T-cell (primary cell): ENCODE data around the gene ARHGEF4. TPM values are rescaled to one million over a fixed set of nuclear protein-coding genes. Genes with fewer than 3 reads are reported as not detected.
A peak's percentile ranks its signal among the peaks of the same experiment; 100 is the strongest.

Experiments
- ATAC-seq, 4 experiments: fragments of 200-7000 bp in 3 of 4; fragments of 150-1000 bp in 1 of 4; cut with Tn5 transposase; replicated peaks in 1 of 4; 1 replicate in 3 of 4; 2 replicates in 1 of 4; pipeline ENCODE4 v1.10.0; 2021; ENCODE audit warnings: moderate library complexity in 3 of 4, mild to moderate bottlenecking in 2 of 4, moderate number of reproducible peaks in 1 of 4
- CTCF ChIA-PET, 2 donors: fragments of 300-600 bp; sonication (Branson Sonifier 250); formaldehyde crosslinking; loops; one replicate each; lab custom pipeline; 2022; ENCODE audit warnings: antibody characterized with exemption in 2 of 2; lab: Charles Lee
- POLR2A ChIA-PET, 2 donors: fragments of 300-600 bp; sonication (Branson Sonifier 250); formaldehyde crosslinking; loops; one replicate each; lab custom pipeline; 2022; ENCODE audit warnings: antibody characterized with exemption in 2 of 2; lab: Charles Lee
- DNase-seq, 35 experiments: peaks; one replicate each; pipeline versions ENCODE4 v3.0.0 to v3.0.0-alpha.2; 2013 to 2023
- H3K27ac ChIP-seq: one replicate; pipeline ENCODE4 v1.5.1; 2013; ENCODE audit warnings: low read length
- H3K27me3 ChIP-seq, 2 experiments: replicated peaks in 1 of 2; 1 replicate in 1 of 2; 2 replicates in 1 of 2; pipeline versions ENCODE4 v1.6.1 to v1.7.0; 2013; ENCODE audit warnings: low read length in 1 of 2, mixed read lengths in 1 of 2; ENCODE audit not compliant: control insufficient read depth in 2 of 2, insufficient read depth in 2 of 2; ENCODE audit errors: extremely low read depth in 1 of 2
- H3K36me3 ChIP-seq, 2 donors: 1 replicate in 1 of 2; 2 replicates in 1 of 2; pipeline versions ENCODE4 v1.6.1 to v1.7.0; 2013; ENCODE audit warnings: low read length in 1 of 2; ENCODE audit not compliant: control insufficient read depth in 2 of 2, insufficient read depth in 1 of 2; ENCODE audit errors: extremely low read depth in 1 of 2
- H3K4me1 ChIP-seq, 2 experiments: 1 replicate in 1 of 2; 2 replicates in 1 of 2; pipeline versions ENCODE4 v1.6.1 to v1.7.0; 2013; ENCODE audit warnings: low read length in 2 of 2, mixed read lengths in 1 of 2; ENCODE audit not compliant: insufficient read depth in 2 of 2, control insufficient read depth in 1 of 2; ENCODE audit errors: extremely low read depth in 1 of 2
- H3K4me3 ChIP-seq, 2 donors: 1 replicate in 1 of 2; 2 replicates in 1 of 2; pipeline versions ENCODE4 v1.5.1 to v1.7.0; 2013; ENCODE audit warnings: mild to moderate bottlenecking in 2 of 2, low read length in 1 of 2, moderate library complexity in 1 of 2; ENCODE audit not compliant: control insufficient read depth in 1 of 2; ENCODE audit errors: extremely low read depth in 1 of 2
- H3K9me3 ChIP-seq: 2 replicates; pipeline ENCODE4 v1.7.0; 2013
- H3K27ac Mint-ChIP-seq, 2 donors: one replicate each; pipeline ENCODE4 v1.8.0; 2020 to 2021; ENCODE audit warnings: mild to moderate bottlenecking in 2 of 2, mixed read lengths in 2 of 2
- H3K27me3 Mint-ChIP-seq, 2 donors: one replicate each; pipeline ENCODE4 v1.8.0; 2021 to 2022; ENCODE audit warnings: mixed read lengths in 2 of 2
- H3K36me3 Mint-ChIP-seq: one replicate; pipeline ENCODE4 v1.8.0; 2021; ENCODE audit warnings: mixed read lengths
- H3K4me1 Mint-ChIP-seq, 3 donors: one replicate each; pipeline ENCODE4 v1.8.0; 2020 to 2022; ENCODE audit warnings: mixed read lengths in 3 of 3, mild to moderate bottlenecking in 1 of 3
- H3K4me3 Mint-ChIP-seq, 3 donors: one replicate each; pipeline ENCODE4 v1.8.0; 2020 to 2022; ENCODE audit warnings: mild to moderate bottlenecking in 3 of 3, mixed read lengths in 3 of 3, moderate library complexity in 3 of 3
- H3K9me3 Mint-ChIP-seq, 3 donors: one replicate each; pipeline ENCODE4 v1.8.0; 2020 to 2022; ENCODE audit warnings: mixed read lengths in 3 of 3
- WGBS: methylation state at CpG from one replicate; pipeline ENCODE4 v1.1.5; 2013; ENCODE audit warnings: missing lambda C conversion rate; ENCODE audit not compliant: insufficient coverage; 5-methylcytosine and 5-hydroxymethylcytosine counted together
- total RNA-seq, 35 experiments: library from RNA in 6 of 35; stranded (reverse) in 6 of 35; fragments of 120-200 nt in 1 of 35; gene quantifications; one replicate each; pipeline versions ENCODE4 v1.2.1 to v1.2.4 and lab custom pipeline; 2013 to 2026

Gene ARHGEF4
- total RNA-seq, 5 donors from 2014 or later (not counting 1 experiment from before 2014, with no cell fraction given), result 2.9 to 5.3 (median 4.4) TPM

DNA sequence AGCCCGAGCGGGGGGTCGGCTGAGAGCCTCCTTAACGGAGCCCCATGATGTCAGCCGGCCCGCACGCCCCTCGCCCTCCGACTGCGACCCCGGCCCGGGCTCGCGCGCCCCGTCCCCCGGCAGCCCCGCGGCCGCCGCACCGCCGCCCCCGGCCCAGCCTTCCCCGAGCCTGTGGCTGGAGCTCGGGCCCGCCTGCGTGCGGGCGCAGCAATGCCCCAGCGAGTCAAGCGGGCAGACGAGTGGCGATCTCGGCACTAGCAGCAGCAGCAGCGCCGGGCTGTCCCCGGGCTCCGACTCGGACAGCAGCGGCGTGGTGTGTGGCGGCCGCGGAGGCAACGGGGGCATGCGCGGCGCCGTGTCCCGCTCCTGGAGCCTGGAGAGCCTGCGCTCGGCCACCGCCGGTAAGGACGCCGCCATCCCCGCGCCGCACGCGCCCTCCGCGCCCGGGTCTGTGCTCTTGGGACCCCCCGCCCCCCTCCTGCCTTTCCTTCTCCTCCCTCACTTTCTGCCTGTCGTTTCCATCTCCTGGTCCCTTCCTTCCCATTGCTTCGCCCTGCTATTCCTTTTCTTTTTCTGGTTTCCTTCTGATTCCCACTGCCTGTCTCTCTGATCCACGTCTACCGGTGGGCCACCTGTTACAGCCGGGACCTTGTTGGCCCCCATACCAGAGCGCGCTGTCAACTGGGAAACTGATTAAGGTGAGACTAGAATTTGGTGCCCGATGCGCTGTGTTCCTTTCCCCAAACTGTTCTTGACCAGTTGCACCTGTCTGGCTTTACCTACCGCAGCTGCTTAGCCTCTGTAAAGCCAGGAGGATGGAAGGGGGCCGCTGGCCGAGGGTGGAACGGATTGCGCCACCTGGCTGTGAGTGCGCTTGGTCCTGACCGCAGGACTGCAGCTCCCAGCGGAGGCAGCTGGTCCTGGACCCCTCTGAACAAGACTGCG is 127.4 kb downstream of the ARHGEF4 start:
- no peak overlapping the region for H3K4me3 ChIP-seq
- Mint-ChIP-seq H3K27me3 (peaks cover 48 to 57% of the 10 kb centered on the region in 2 donors), H3K4me1 (peaks cover 9 to 12% (median 10%) of the 10 kb centered on the region in 3 donors), H3K27ac (no peak overlapping the region), H3K4me3 (peak overlapping the region; percentile 49 to 60 (median 59)), H3K9me3 (no peaks in the 10 kb centered on the region), H3K36me3 (no peaks in the 10 kb centered on the region)
- peaks cover 0 to 6% of the 10 kb centered on the region in 2 experiments for H3K4me1 ChIP-seq
- WGBS, result 3% methylated on average over 80 of the region's 84 CpGs
- ChIA-PET POLR2A (no interaction called here), CTCF (no interaction called here)
- ATAC-seq, result no peak
- no peaks in the 10 kb centered on the region for H3K36me3 ChIP-seq
- peaks cover 11 to 44% of the 10 kb centered on the region in 2 experiments for H3K27me3 ChIP-seq
- peak in 1 of 35 experiments; percentile 5 for DNase-seq
- H3K9me3 ChIP-seq, result no peaks in the 10 kb centered on the region
- H3K27ac ChIP-seq, result no peak overlapping the region

DNA sequence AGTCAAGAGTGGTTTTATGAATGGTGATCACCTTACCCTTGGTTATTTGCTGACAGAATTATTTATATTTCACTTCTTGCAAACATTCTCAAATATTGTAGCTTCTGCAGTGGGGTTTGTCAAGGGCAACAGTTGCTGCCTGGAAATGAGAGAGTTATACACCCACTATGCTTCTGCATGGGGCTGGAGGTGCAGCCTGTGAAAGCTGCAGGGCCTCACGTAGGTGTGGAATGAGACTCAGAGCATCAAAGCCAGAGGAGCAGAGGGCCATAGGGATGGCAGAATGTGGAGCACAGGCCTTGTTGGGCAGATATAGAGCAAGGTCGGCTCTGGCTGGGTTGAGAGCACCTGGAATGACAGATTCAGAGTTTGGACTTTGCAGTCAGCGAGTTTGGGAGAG is 128.2 kb downstream of the ARHGEF4 start:
- H3K27ac Mint-ChIP-seq, result no peak overlapping the region
- peak overlapping the region in 2 of 3 donors; percentile 59 to 60 for H3K4me3 Mint-ChIP-seq
- Histone ChIP-seq H3K4me3 (no peak overlapping the region), H3K9me3 (no peaks in the 10 kb centered on the region), H3K4me1 (peaks cover 0 to 6% of the 10 kb centered on the region in 2 experiments), H3K36me3 (no peaks in the 10 kb centered on the region), H3K27me3 (peaks cover 11 to 44% of the 10 kb centered on the region in 2 experiments), H3K27ac (no peak overlapping the region)
- H3K9me3 Mint-ChIP-seq, result no peaks in the 10 kb centered on the region
- CTCF ChIA-PET, result no interaction called here
- 72% methylated on average over 2 of the region's 3 CpGs for WGBS
- no peak for ATAC-seq
- peaks cover 9 to 12% (median 10%) of the 10 kb centered on the region in 3 donors for H3K4me1 Mint-ChIP-seq
- no peak for DNase-seq
- POLR2A ChIA-PET, result no interaction called here
- H3K36me3 Mint-ChIP-seq, result no peaks in the 10 kb centered on the region
- peaks cover 47 to 52% of the 10 kb centered on the region in 2 donors for H3K27me3 Mint-ChIP-seq

DNA sequence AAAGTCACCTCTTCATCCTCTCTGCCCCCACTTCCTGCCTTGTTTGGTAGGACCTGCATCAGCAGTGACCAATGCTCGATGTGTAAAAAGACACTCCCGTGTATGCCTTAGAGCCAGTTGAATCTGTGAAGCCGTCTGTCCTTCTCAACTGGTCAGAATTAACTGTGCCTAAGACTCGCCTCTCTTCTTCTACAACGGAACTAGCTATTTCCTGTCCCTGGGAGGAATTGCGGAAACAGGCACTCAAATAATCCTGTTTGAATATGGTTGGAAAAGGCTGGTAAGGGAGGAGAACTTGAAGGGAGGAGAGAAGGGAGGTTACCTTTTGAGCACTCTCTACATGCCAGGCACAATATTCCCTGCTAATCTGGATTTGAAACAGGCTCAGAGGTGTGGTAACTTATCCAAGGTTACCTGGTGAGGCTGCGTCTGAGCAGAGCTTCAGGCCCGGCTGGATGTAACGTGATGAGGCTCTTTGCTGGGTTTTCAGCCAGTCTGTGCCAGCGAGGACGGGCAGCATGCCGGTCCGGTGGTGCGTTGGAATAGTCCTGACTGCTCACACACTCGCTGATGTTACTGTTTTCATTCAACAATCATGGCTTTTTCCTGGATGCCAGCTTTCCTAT is 129.5 kb downstream of the ARHGEF4 start:
- Histone ChIP-seq H3K27ac (no peak overlapping the region), H3K36me3 (no peaks in the 10 kb centered on the region), H3K4me1 (peaks cover 0 to 6% of the 10 kb centered on the region in 2 experiments), H3K9me3 (no peaks in the 10 kb centered on the region), H3K27me3 (peaks cover 11 to 38% of the 10 kb centered on the region in 2 experiments), H3K4me3 (no peak overlapping the region)
- Mint-ChIP-seq H3K4me1 (peaks cover 9 to 12% (median 10%) of the 10 kb centered on the region in 3 donors), H3K9me3 (no peaks in the 10 kb centered on the region), H3K36me3 (no peaks in the 10 kb centered on the region), H3K27ac (no peak overlapping the region), H3K4me3 (no peak overlapping the region), H3K27me3 (peaks cover 39 to 49% of the 10 kb centered on the region in 2 donors)
- POLR2A ChIA-PET, result no interaction called here
- ATAC-seq (no peak), DNase-seq (no peak)
- CTCF ChIA-PET, result no interaction called here
- WGBS, result 58% methylated on average over 11 of the region's 15 CpGs

DNA sequence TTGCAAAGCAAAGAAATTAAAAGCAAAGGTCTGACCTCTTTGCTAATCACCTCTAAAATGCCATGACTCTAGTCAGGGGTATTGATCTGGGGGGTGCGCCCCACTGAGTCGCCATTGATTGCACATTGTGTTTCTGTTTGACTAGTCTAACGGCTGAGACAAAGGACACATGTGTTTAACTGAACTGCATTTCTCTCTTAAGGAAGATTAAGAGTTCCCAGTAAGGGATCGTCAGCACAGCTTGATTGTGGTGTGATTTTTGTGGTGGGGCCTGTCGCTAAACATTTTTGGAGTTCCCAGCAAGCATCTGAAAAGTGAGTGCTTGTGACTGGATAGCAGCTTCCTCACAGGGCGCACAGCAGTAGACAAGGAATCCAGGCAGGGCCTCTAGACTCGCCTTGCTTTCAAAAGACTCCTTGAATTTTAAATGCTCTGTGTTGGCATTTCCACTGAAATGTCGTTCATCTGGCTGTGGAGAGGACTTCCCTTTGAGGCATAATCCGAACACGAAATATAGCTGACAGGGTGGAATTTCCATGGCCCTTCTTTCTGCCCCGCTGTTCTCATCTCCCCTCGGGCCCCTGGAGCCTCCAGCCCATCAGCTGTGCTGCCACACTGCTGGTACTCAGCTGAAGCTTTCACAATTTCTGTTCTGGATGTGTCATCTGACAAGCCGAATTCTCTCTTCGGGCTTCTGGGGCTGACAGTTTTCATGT is 130.2 kb downstream of the ARHGEF4 start:
- no peaks in the 10 kb centered on the region for H3K9me3 Mint-ChIP-seq
- H3K27me3 Mint-ChIP-seq, result peaks cover 33 to 44% of the 10 kb centered on the region in 2 donors
- Histone ChIP-seq H3K27me3 (peaks cover 11 to 33% of the 10 kb centered on the region in 2 experiments), H3K4me1 (peaks cover 0 to 9% of the 10 kb centered on the region in 2 experiments), H3K36me3 (no peaks in the 10 kb centered on the region), H3K4me3 (no peak overlapping the region), H3K9me3 (no peaks in the 10 kb centered on the region), H3K27ac (no peak overlapping the region)
- CTCF ChIA-PET, result interaction anchor here in 1 of 2 donors (0.7 kb wide), 1 partner anchor 8 kb away, joined by 3 read pairs; no protein-coding TSS in a partner anchor
- no peak overlapping the region for H3K27ac Mint-ChIP-seq
- ATAC-seq, result no peak
- H3K4me3 Mint-ChIP-seq, result no peak overlapping the region
- DNase-seq, result no peak
- H3K4me1 Mint-ChIP-seq, result peaks cover 9 to 12% (median 10%) of the 10 kb centered on the region in 3 donors
- WGBS, result 86% methylated on average over 12 of the region's 14 CpGs
- no peaks in the 10 kb centered on the region for H3K36me3 Mint-ChIP-seq
- POLR2A ChIA-PET, result no interaction called here

DNA sequence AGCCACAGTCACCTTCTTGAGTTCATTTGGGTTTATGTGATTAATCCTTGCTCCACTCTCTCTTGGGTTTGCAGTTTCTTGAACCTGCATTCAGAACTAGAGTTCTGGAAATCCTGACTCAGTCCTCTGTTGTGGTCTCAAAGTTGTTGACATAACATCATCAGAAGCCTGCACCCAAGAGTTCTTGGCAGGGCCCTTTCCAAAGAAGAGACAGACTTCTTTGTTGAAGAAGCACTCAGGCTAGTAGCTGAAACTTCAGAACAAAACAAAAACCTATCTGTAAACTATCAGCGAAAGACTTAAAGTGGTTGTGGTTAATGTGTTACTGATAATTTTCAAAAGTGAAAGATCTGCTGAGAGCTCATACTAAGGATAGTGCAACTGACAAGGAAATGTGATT is 135.7 kb downstream of the ARHGEF4 start:
- no peak overlapping the region for H3K4me3 ChIP-seq
- H3K27me3 ChIP-seq, result peaks cover 0 to under 1% of the 10 kb centered on the region in 2 experiments
- Mint-ChIP-seq H3K9me3 (no peaks in the 10 kb centered on the region), H3K36me3 (no peaks in the 10 kb centered on the region), H3K4me3 (no peak overlapping the region), H3K27me3 (peaks cover 0 to 7% of the 10 kb centered on the region in 2 donors), H3K27ac (peak overlapping the region in 1 of 2 donors; percentile 50), H3K4me1 (peaks cover 0 to 7% (median 0%) of the 10 kb centered on the region in 3 donors)
- DNase-seq (peak in 1 of 35 experiments; percentile 11), ATAC-seq (peak; percentile 26 to 56 (median 44))
- ChIA-PET POLR2A (no interaction called here), CTCF (no interaction called here)
- H3K27ac ChIP-seq, result no peak overlapping the region
- H3K36me3 ChIP-seq, result no peaks in the 10 kb centered on the region
- no CpG with 5 or more reads among the region's 1 CpG for WGBS
- H3K9me3 ChIP-seq, result no peaks in the 10 kb centered on the region
- peaks cover 0 to 3% of the 10 kb centered on the region in 2 experiments for H3K4me1 ChIP-seq

DNA sequence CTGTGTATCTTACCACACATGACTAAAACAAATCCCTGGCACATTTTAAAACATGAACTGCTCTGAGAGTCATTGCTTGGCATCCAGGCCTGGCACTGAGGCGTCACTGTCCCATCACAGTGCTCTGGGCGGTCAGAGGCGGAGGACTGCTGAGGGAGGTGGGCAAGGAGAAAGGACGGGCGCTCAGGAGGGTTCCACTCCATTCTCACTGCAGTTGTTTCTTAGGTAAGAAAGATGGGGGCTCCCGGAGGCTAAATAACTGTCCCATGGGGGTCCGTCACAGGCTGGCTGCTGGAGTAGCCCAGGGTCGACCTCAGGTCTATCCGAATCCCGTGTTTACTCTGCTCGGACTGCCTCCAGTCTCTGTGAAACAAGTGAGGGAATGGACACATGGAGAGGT is 139.0 kb downstream of the ARHGEF4 start:
- Histone ChIP-seq H3K4me1 (peaks cover 0 to 3% of the 10 kb centered on the region in 2 experiments), H3K9me3 (no peaks in the 10 kb centered on the region), H3K36me3 (no peaks in the 10 kb centered on the region), H3K4me3 (no peak overlapping the region), H3K27ac (no peak overlapping the region), H3K27me3 (no peaks in the 10 kb centered on the region)
- Mint-ChIP-seq H3K36me3 (no peaks in the 10 kb centered on the region), H3K9me3 (peaks cover 0 to 4% (median 0%) of the 10 kb centered on the region in 3 donors), H3K4me1 (peaks cover 0 to 7% (median 0%) of the 10 kb centered on the region in 3 donors), H3K27ac (no peak overlapping the region), H3K4me3 (no peak overlapping the region), H3K27me3 (no peaks in the 10 kb centered on the region)
- WGBS, result 84% methylated on average over 7 of the region's 11 CpGs
- no peak for DNase-seq
- POLR2A ChIA-PET, result no interaction called here
- CTCF ChIA-PET, result no interaction called here
- ATAC-seq, result no peak
